Prostate gland (tissue), 2 donors: ENCODE data around the gene CCDC71L. TPM values are rescaled to one million over a fixed set of nuclear protein-coding genes. Genes with fewer than 3 reads are reported as not detected.

Source experiments
- DNase-seq: peaks from one replicate; pipeline ENCODE4 v3.0.0-alpha.2; 2019; ENCODE audit warnings: low spot score
- H3K27ac ChIP-seq, 2 donors: fragments of 200-600 bp; sonication (generic); 2 replicates each; pipeline ENCODE4 v1.5.1; 2017 to 2019
- H3K27me3 ChIP-seq: fragments of 200-600 bp; sonication (generic); replicated peaks from 2 replicates; pipeline ENCODE4 v1.5.1; 2019; ENCODE audit not compliant: insufficient read depth
- H3K36me3 ChIP-seq, 2 donors: fragments of 200-600 bp; sonication (generic); 1 replicate in 1 of 2; 2 replicates in 1 of 2; pipeline versions ENCODE4 v1.5.1 to v1.8.1; 2017 to 2019
- H3K4me1 ChIP-seq: fragments of 200-600 bp; sonication (generic); replicated peaks from 2 replicates; pipeline ENCODE4 v1.5.1; 2019
- H3K4me3 ChIP-seq, 2 donors: fragments of 200-600 bp; sonication (generic); 2 replicates each; pipeline ENCODE4 v1.5.1; 2017 to 2019
- H3K9me3 ChIP-seq: fragments of 200-600 bp; sonication (generic); 2 replicates; pipeline ENCODE4 v1.5.1; 2017
- CTCF ChIP-seq, 4 experiments: fragments of 200-600 bp in 2 of 4; fragments of 450-650 bp in 2 of 4; sonication (generic) in 2 of 4; IDR thresholded peaks; 1 replicate in 3 of 4; 2 replicates in 1 of 4; pipeline ENCODE4 v1.5.1; 2016 to 2019; ENCODE audit warnings: antibody characterized with exemption in 4 of 4, mild to moderate bottlenecking in 2 of 4, moderate library complexity in 2 of 4
- POLR2A ChIP-seq: fragments of 450-650 bp; IDR thresholded peaks from one replicate; pipeline ENCODE4 v1.6.1; 2016; ENCODE audit warnings: antibody characterized with exemption, mild to moderate bottlenecking
- POLR2AphosphoS5 ChIP-seq: sonication (generic); formaldehyde crosslinking; IDR thresholded peaks from one replicate; pipeline ENCODE4 v1.6.1; 2017; ENCODE audit warnings: antibody characterized with exemption
- WGBS: methylation state at CpG from one replicate; pipeline ENCODE4 v1.1.5; 2018; 5-methylcytosine and 5-hydroxymethylcytosine counted together
- intact Hi-C: fragments of 100-400 bp; cut with DNase I; formaldehyde crosslinking; loops from one replicate; pipeline ENCODE4 v1.14.2; 2022
- total RNA-seq, 2 donors: library from RNA; depleted of rRNA; stranded (reverse); fragments of >200 nt; gene quantifications; one replicate each; pipeline ENCODE4 v1.1.0, GENCODE V29; 2016

CCDC71L gene
- total RNA-seq, 2 donors from 2014 or later, result 10.1 to 24.2 TPM

GRCh38 chr7:106623315-106623660 is 37.7 kb downstream of the CCDC71L start:
- DNase-seq, result no peak
- Histone ChIP-seq H3K9me3 (no peaks in the 10 kb centered on the region), H3K4me3 (no peak overlapping the region), H3K27ac (no peak overlapping the region), H3K27me3 (no peaks in the 10 kb centered on the region), H3K4me1 (no peaks in the 10 kb centered on the region), H3K36me3 (no peaks in the 10 kb centered on the region)
- intact Hi-C loops, result no loop called here
- WGBS, result 60% methylated on average over 2 of the region's 2 CpGs
- TF ChIP-seq CTCF (IDR thresholded peaks at IDR 0.05) (no peak), POLR2AphosphoS5 (no peak), POLR2A (no peak)

- 90% methylated on average over 1 of the region's 1 CpG for WGBS
- Histone ChIP-seq H3K4me3 (no peak overlapping the region), H3K4me1 (no peaks in the 10 kb centered on the region), H3K36me3 (no peaks in the 10 kb centered on the region), H3K27me3 (no peaks in the 10 kb centered on the region), H3K9me3 (no peaks in the 10 kb centered on the region), H3K27ac (no peak overlapping the region)
- intact Hi-C loops, result no loop called here
- no peak for DNase-seq
- TF ChIP-seq POLR2AphosphoS5 (no peak), CTCF (IDR thresholded peaks at IDR 0.05) (no peak)
These were observed 38.2 kb downstream of the CCDC71L start for GRCh38 chr7:106622654-106623314.

GRCh38 chr7:106621393-106622132 is 39.4 kb downstream of the CCDC71L start:
- Histone ChIP-seq H3K27me3 (no peaks in the 10 kb centered on the region), H3K27ac (no peak overlapping the region), H3K36me3 (no peaks in the 10 kb centered on the region), H3K4me1 (no peaks in the 10 kb centered on the region), H3K9me3 (no peaks in the 10 kb centered on the region), H3K4me3 (no peak overlapping the region)
- 92% methylated on average over 4 of the region's 4 CpGs for WGBS
- TF ChIP-seq CTCF (IDR thresholded peaks at IDR 0.05) (no peak), POLR2A (no peak), POLR2AphosphoS5 (no peak)
- intact Hi-C loops, result no loop called here
- no peak for DNase-seq

- H3K27me3 ChIP-seq, result no peaks in the 10 kb centered on the region
- no peaks in the 10 kb centered on the region for H3K9me3 ChIP-seq
- intact Hi-C loops, result no loop called here
- no peaks in the 10 kb centered on the region for H3K4me1 ChIP-seq
- 90% methylated on average over 2 of the region's 2 CpGs for WGBS
- H3K4me3 ChIP-seq, result no peak overlapping the region
- TF ChIP-seq CTCF (IDR thresholded peaks at IDR 0.05) (no peak), POLR2A (no peak), POLR2AphosphoS5 (no peak)
- DNase-seq, result no peak
- H3K36me3 ChIP-seq, result no peaks in the 10 kb centered on the region
- H3K27ac ChIP-seq, result no peak overlapping the region
These were observed 40.3 kb downstream of the CCDC71L start for GRCh38 chr7:106620676-106621075.

- Histone ChIP-seq H3K36me3 (no peaks in the 10 kb centered on the region), H3K4me1 (no peaks in the 10 kb centered on the region), H3K27me3 (no peaks in the 10 kb centered on the region), H3K9me3 (no peaks in the 10 kb centered on the region), H3K27ac (no peak overlapping the region), H3K4me3 (no peak overlapping the region)
- intact Hi-C loops, result no loop called here
- no peak for DNase-seq
- no peak for TF ChIP-seq CTCF (IDR thresholded peaks at IDR 0.05)
- TF ChIP-seq POLR2A, result no peak
- no peak for TF ChIP-seq POLR2AphosphoS5
These were observed 40.9 kb downstream of the CCDC71L start for GRCh38 chr7:106620034-106620433.
